Cardiac septum (tissue), 1 donor: ENCODE results near the gene DAPP1. TPM values are rescaled to one million over a fixed set of nuclear protein-coding genes. Genes with fewer than 3 reads are reported as not detected.
"Not testable (repeated sequence)": the region's sequence is repeated elsewhere in the genome, so short reads cannot be mapped to it uniquely, and the experiment has no call there.

ENCODE experiments used
- DNase-seq: peaks from one replicate; pipeline ENCODE4 v3.0.0-alpha.2; 2020; ENCODE audit warnings: low spot score
- intact Hi-C: fragments of 100-400 bp; cut with DNase I; formaldehyde crosslinking; loops from one replicate; pipeline ENCODE4 v1.14.0; 2022
- total RNA-seq: library from RNA; stranded (reverse); fragmentation: NEBNext Ultra II Directional; extraction: Animal tissue kit (Norgen Biotek cat#: 25700); gene quantifications from one replicate; pipeline ENCODE4 v1.2.1, GENCODE V29; 2021
- donor health status: DM: no; HTN: no; CAD: no.

The DAPP1 gene
- total RNA-seq, 1 donor from 2014 or later, result 0.43 TPM

- intact Hi-C loops, result no loop called here
Measured at GRCh38 chr4:99821918-99822503, 5.4 kb downstream of the DAPP1 start.

DNA sequence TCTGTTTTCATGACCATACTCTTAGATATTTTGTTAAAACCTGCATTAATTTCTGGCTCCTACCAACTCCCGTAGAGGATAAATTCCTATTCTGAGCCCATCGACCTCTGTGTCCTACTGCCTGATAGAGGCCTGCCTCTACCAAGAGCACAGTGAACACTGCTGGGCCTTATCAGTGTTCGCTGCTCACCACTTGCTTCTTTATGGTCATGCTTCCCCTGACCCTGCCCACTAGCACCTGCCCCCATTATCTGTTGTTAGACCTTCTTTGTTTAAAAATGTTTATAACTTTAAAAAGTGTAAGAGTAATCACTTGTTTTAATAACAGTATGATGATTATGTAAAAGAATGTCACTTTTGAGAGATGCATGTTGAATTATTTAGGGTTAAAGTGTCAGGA, 6.1 kb downstream of the DAPP1 start:
- no peak for DNase-seq
- intact Hi-C loops, result no loop called here

More at GRCh38 chr4:99821918-99822503, 5.4 kb downstream of the DAPP1 start:
- no peak for DNase-seq

GRCh38 chr4:99824070-99824599, 7.5 kb downstream of the DAPP1 start:
- DNase-seq, result no peak
- intact Hi-C loops, result no loop called here

GRCh38 chr4:99825272-99825671, 8.6 kb downstream of the DAPP1 start:
- DNase-seq, result no peak
- intact Hi-C loops, result no loop called here

DNA sequence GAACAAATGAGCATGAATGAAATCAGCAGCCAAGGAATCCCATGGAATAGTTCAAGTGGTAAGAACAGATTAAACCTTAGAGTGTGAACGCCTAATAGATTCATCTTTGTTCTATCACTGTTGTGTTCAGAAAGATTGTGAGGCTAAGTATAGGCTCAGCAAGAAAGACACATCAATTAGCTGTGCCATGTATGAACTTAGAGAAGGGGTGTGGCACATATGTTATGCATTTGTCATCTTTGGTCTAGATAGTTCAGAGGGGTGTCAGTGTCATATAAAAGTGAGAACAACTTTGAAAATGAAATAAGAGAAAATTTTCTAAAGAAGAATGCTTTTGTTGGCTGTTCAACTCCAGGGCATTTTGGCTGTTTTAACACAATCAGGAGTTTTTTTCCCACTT, 9.4 kb downstream of the DAPP1 start:
- DNase-seq, result no peak
- intact Hi-C loops, result no loop called here

- no peak for DNase-seq
- intact Hi-C loops, result no loop called here
Measured at GRCh38 chr4:99827454-99827853, 10.8 kb downstream of the DAPP1 start.

GRCh38 chr4:99827857-99828256, 11.2 kb downstream of the DAPP1 start:
- intact Hi-C loops, result no loop called here

GRCh38 chr4:99828477-99828876, 11.8 kb downstream of the DAPP1 start:
- intact Hi-C loops, result no loop called here

More at GRCh38 chr4:99827857-99828256, 11.2 kb downstream of the DAPP1 start:
- DNase-seq, result no peak

DNA sequence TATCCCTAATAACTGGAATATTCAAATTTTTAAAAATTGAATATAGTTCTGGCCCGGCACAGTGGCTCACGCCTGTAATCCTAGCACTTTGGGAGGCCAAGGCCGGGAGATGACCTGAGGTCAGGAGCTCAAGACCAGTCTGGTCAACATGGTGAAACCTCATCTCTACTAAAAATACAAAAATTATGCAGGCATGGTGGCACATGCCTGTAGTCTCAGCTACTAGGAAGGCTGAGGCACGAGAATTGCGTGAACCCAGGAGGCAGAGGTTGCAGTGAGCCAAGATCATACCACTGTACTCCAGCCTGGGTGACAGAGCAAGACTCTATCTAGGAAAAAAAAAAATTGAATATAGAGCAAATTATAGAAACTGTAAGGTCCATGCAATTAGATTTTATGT, 13.4 kb downstream of the DAPP1 start:
- intact Hi-C loops, result not testable (repeated sequence)

More at GRCh38 chr4:99828477-99828876, 11.8 kb downstream of the DAPP1 start:
- DNase-seq, result no peak

GRCh38 chr4:99832321-99832720, 15.7 kb downstream of the DAPP1 start:
- intact Hi-C loops, result no loop called here
- no peak for DNase-seq

More for the DNA sequence above, 13.4 kb downstream of the DAPP1 start:
- not testable (repeated sequence) for DNase-seq

DNA sequence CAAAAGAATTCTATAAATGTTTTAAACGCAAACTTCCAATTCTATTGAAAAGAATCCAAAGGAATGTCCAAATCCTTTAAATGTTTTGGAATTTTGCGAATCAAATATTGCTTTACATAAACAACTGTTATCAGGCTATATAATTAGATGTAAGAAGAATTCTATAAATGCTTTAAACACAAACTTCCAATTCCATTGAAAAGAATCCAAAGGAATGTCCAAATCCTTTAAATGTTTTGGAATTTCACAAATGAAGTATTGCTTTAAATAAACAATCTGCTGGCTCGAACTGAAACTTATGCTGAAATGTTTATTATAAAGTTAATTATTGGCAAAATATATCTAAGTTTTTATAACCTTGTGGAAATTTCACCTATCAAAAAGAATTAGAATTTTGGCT, 16.1 kb downstream of the DAPP1 start:
- intact Hi-C loops, result no loop called here
- no peak for DNase-seq

GRCh38 chr4:99833756-99834155, 17.1 kb downstream of the DAPP1 start:
- no peak for DNase-seq
- intact Hi-C loops, result no loop called here

- DNase-seq, result no peak
- intact Hi-C loops, result no loop called here
Measured at GRCh38 chr4:99834569-99834968, 17.9 kb downstream of the DAPP1 start.

GRCh38 chr4:99835942-99836341, 19.3 kb downstream of the DAPP1 start:
- DNase-seq, result no peak
- intact Hi-C loops, result no loop called here

- no peak for DNase-seq
- intact Hi-C loops, result no loop called here
Measured at GRCh38 chr4:99838927-99839326, 22.3 kb downstream of the DAPP1 start.

GRCh38 chr4:99841129-99841528, 24.5 kb downstream of the DAPP1 start:
- intact Hi-C loops, result no loop called here
- DNase-seq, result no peak

DNA sequence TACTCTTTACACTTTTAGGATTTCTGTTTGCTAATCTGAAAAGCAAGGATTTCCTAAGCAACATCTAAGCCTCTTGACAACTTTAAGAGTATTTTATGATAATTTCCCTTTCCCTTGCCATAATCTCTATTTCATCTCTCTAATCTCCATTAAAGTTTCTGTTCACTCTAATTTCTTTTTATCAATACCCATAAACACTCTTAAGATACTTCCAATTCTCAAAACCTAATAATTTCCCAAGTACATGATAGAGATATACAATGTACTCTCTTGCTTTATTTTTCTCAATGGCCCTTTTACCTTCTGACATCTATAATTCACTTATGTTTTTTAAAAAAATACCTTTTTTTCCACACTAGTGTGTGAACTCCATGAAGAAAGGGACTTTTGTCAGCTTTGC, 26.8 kb downstream of the DAPP1 start:
- DNase-seq, result no peak
- intact Hi-C loops, result no loop called here

DNA sequence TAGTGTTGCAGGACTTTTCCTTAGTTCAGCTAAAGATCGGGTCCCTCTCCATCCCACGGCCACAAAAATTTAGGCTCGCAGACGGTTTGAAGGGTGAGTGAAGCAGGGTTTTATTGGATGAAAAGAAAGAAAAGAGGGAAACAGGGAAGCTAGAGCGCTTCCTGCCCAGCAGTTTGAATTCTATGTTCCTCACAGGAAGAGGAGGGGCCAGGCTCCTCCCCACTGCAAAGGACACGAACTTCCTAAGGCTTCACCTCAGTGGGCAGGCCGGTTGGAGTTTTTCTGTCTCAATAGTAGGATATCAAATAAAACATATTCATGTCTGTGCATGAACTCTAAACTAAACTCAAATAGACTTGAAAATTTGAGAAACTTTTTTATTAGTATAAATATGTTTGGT, 27.4 kb downstream of the DAPP1 start:
- DNase-seq, result no peak
- intact Hi-C loops, result no loop called here

- no peak for DNase-seq
- intact Hi-C loops, result no loop called here
Measured at GRCh38 chr4:99845179-99845578, 28.6 kb downstream of the DAPP1 start.

DNA sequence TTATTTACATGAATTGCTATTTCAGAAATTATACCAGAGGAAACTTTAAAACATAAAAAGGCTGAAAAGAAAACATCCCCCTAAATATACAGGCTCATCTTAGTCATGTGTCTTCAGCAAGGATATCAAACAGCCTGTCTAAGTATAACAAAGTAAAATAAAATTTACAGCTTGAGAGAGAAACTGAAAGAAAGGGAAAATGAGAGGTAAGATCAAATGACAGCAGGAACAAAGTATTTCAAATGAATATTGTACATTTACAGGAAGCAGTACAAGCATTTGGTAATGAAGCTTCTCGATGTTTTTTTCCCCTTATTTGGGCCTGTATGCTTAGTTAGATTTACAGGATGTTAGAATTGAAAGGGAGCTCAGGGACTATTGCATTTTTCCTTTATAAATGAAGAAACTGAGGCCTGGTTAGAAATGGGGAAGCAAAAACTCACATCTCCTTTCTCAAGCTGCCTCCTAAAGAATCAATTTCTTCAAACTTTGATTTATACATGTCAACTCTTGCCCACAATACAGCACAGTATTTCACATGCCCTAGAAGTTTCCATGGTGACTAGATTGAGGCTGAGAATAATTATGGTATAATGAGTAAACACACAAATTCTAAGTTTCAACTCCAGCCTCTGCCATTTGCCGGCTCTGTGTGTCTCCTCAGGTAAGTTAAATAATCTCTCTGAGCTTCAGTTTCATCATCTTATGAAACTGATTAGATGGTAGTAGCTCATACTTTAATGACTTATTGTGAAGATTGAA, 29.3 kb downstream of the DAPP1 start:
- intact Hi-C loops, result no loop called here
- no peak for DNase-seq

DNA sequence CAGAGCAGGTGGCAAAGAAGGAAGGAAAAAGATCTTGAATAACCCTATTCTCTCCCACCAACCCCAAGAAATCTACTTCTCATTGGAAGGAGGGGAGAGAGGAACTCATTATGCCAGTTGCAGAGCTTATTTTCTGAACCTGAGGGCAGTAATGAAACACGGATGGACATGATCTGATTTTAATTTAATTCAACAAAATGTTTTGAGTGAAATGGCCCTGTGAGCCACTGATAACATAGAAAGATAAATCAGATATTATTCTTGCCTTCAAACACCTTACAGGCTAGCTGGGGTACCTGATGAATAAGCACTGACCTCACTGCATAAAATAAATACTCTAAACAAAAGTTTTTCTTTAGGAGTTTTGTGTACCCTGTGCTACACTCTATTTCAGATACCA, 30.3 kb downstream of the DAPP1 start:
- intact Hi-C loops, result no loop called here

More for the DNA sequence above, 30.3 kb downstream of the DAPP1 start:
- DNase-seq, result no peak
